Measurements from ENCODE around the gene NEBL. TPM values are rescaled to one million over a fixed set of nuclear protein-coding genes. Genes with fewer than 3 reads are reported as not detected.

NEBL gene
- total and polyA plus RNA-seq, 9 of the 15 experiments (the other 6 are each of a cell fraction or from before 2014, with no cell fraction given): 0.82 to 14.6 (median 9.8) TPM

GRCh38 chr10:20863008-20863407 lies 34.1 kb downstream of the NEBL start:
- in situ Hi-C loops (cut with MboI) (no loop called here), intact Hi-C loops (cut with micrococcal nuclease) (loop anchor here (5.0 kb wide), 1 partner anchor 159 kb away; no protein-coding TSS in a partner anchor)
- H3K4me3 ChIP-seq: no peak overlapping the region
- H3K27me3 ChIP-seq (ENCODE audit: control insufficient read depth in 2 of 2, insufficient read depth in 2 of 2, low read length in 2 of 2): no peaks in the 10 kb centered on the region
- TF ChIP-seq CHD1 (IDR thresholded peaks at IDR 0.05; ENCODE audit: low read length) (no peak), NFRKB (IDR thresholded peaks at IDR 0.05; ENCODE audit: low read depth) (no peak), E2F5 (CRISPR knock-in tag; IDR thresholded peaks at IDR 0.05) (no peak), ATF2 (CRISPR knock-in tag; IDR thresholded peaks at IDR 0.05) (no peak), MYBL2 (IDR thresholded peaks at IDR 0.05; ENCODE audit: low read depth) (no peak), MYBL2 (CRISPR knock-in tag; IDR thresholded peaks at IDR 0.05; ENCODE audit: borderline replicate concordance) (no peak), ZNF644 (tag; IDR thresholded peaks at IDR 0.05; ENCODE audit: low read depth) (no peak), ZNF75A (CRISPR knock-in tag; IDR thresholded peaks at IDR 0.05) (no peak), RFX7 (CRISPR knock-in tag; IDR thresholded peaks at IDR 0.05) (no peak), ARHGAP35 (IDR thresholded peaks at IDR 0.05; ENCODE audit: partially characterized antibody) (no peak)
- TF ChIP-seq, protein P1, sequence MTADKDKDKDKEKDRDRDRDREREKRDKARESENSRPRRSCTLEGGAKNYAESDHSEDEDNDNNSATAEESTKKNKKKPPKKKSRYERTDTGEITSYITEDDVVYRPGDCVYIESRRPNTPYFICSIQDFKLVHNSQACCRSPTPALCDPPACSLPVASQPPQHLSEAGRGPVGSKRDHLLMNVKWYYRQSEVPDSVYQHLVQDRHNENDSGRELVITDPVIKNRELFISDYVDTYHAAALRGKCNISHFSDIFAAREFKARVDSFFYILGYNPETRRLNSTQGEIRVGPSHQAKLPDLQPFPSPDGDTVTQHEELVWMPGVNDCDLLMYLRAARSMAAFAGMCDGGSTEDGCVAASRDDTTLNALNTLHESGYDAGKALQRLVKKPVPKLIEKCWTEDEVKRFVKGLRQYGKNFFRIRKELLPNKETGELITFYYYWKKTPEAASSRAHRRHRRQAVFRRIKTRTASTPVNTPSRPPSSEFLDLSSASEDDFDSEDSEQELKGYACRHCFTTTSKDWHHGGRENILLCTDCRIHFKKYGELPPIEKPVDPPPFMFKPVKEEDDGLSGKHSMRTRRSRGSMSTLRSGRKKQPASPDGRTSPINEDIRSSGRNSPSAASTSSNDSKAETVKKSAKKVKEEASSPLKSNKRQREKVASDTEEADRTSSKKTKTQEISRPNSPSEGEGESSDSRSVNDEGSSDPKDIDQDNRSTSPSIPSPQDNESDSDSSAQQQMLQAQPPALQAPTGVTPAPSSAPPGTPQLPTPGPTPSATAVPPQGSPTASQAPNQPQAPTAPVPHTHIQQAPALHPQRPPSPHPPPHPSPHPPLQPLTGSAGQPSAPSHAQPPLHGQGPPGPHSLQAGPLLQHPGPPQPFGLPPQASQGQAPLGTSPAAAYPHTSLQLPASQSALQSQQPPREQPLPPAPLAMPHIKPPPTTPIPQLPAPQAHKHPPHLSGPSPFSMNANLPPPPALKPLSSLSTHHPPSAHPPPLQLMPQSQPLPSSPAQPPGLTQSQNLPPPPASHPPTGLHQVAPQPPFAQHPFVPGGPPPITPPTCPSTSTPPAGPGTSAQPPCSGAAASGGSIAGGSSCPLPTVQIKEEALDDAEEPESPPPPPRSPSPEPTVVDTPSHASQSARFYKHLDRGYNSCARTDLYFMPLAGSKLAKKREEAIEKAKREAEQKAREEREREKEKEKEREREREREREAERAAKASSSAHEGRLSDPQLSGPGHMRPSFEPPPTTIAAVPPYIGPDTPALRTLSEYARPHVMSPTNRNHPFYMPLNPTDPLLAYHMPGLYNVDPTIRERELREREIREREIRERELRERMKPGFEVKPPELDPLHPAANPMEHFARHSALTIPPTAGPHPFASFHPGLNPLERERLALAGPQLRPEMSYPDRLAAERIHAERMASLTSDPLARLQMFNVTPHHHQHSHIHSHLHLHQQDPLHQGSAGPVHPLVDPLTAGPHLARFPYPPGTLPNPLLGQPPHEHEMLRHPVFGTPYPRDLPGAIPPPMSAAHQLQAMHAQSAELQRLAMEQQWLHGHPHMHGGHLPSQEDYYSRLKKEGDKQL (CRISPR knock-in tag; IDR thresholded peaks at IDR 0.05; ENCODE audit: borderline replicate concordance): no peak
- no peak overlapping the region for H3K4me2 ChIP-seq (ENCODE audit: insufficient read depth, low read length)
- H3K9me3 ChIP-seq (replicated peaks; ENCODE audit: control insufficient read depth, insufficient read depth, low read depth, low read length): no peaks in the 10 kb centered on the region
- H2AFZ ChIP-seq (ENCODE audit: low read depth, low read length): no peak overlapping the region
- POLR2A ChIA-PET: no interaction called here
- H3K4me1 ChIP-seq (replicated peaks in 1 of 2; ENCODE audit: control insufficient read depth in 2 of 2, insufficient read depth in 2 of 2, low read length in 2 of 2): no peaks in the 10 kb centered on the region
- no peak for ATAC-seq
- H4K20me1 ChIP-seq (replicated peaks; ENCODE audit: control insufficient read depth, insufficient read depth, low read length): no peaks in the 10 kb centered on the region
- H3K27ac ChIP-seq (ENCODE audit: extremely low read depth, low read depth, low read length): no peak overlapping the region
- no peak for DNase-seq (ENCODE audit: extremely low read depth in 1 of 4, low spot score in 3 of 4)
- 22% methylated on average over 4 of the region's 4 CpGs for WGBS (ENCODE audit: insufficient coverage, low coverage, missing lambda C conversion rate)
- no peaks in the 10 kb centered on the region for H3K79me2 ChIP-seq (ENCODE audit: control insufficient read depth, insufficient read depth, low read length)
- CTCF ChIA-PET (ENCODE audit: low intra/inter-chr PET ratio): interaction anchor here (0.5 kb wide), 1 partner anchor 297 kb away, joined by 4 read pairs; no protein-coding TSS in a partner anchor
- no peaks in the 10 kb centered on the region for H3K9me1 ChIP-seq (ENCODE audit: control insufficient read depth, insufficient read depth, low read length)
- no peak for FAIRE-seq
- H3K36me3 ChIP-seq (ENCODE audit: control insufficient read depth, insufficient read depth, low read length): no peaks in the 10 kb centered on the region
- BruUV-seq (replicated peaks): no TSS peak
- H3K9ac ChIP-seq (ENCODE audit: insufficient read depth in 1 of 2, low read depth in 2 of 2, low read length in 2 of 2): no peak overlapping the region
